H7 (cell line): ENCODE results near the gene PARD6G. TPM values are rescaled to one million over a fixed set of nuclear protein-coding genes. Genes with fewer than 3 reads are reported as not detected.

ENCODE experiments used
- DNase-seq: peaks from one replicate; pipeline ENCODE4 v3.0.0; 2012
- H3K27me3 ChIP-seq: 2 replicates; pipeline ENCODE4 v1.6.0; 2011; ENCODE audit warnings: mild to moderate bottlenecking, low read length; ENCODE audit not compliant: control insufficient read depth, insufficient read depth
- H3K36me3 ChIP-seq: replicated peaks from 2 replicates; pipeline ENCODE4 v1.5.1; 2011; ENCODE audit warnings: low read length; ENCODE audit not compliant: control insufficient read depth, insufficient read depth
- H3K4me3 ChIP-seq: 2 replicates; pipeline ENCODE4 v1.5.1; 2011; ENCODE audit warnings: low read depth, mild to moderate bottlenecking, control low read depth, low read length, moderate library complexity; ENCODE audit not compliant: insufficient read depth
- total RNA-seq: library from RNA; depleted of rRNA; stranded (reverse); fragments of >200 nt; shearing (Covaris generic); gene quantifications from 2 replicates; pipeline ENCODE4 v1.2.3, GENCODE V29; 2014

PARD6G gene
- total RNA-seq, 1 experiment from 2014 or later, result 6.3 TPM

GRCh38 chr18:80208620-80209019, 38.7 kb downstream of the PARD6G start:
- Histone ChIP-seq H3K27me3 (no peaks in the 10 kb centered on the region), H3K36me3 (no peaks in the 10 kb centered on the region), H3K4me3 (no peak overlapping the region)
- no peak for DNase-seq

DNA sequence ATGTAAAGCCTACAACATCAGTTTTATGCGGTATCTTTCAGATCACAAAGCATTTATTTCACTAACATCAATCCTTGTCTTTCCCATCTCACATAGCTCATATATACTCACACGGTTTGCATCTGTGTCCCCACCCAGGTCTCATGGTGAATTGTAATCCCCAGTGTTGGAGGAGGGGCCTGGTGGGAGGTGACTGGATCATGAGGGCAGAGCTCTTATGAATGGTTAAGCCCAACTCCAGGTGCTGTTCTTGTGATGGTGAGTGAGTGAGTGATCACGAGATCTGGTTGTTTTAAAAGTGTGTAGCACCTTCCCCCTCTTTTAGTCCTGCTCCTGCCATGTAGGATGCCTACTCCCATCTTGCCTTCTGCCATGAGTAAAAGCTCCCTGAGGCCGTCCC, 42.0 kb downstream of the PARD6G start:
- Histone ChIP-seq H3K27me3 (no peaks in the 10 kb centered on the region), H3K4me3 (no peak overlapping the region), H3K36me3 (no peaks in the 10 kb centered on the region)
- DNase-seq, result no peak

GRCh38 chr18:80204142-80204541, 43.2 kb downstream of the PARD6G start:
- H3K27me3 ChIP-seq, result no peaks in the 10 kb centered on the region
- no peak overlapping the region for H3K4me3 ChIP-seq
- no peak for DNase-seq
- no peaks in the 10 kb centered on the region for H3K36me3 ChIP-seq

GRCh38 chr18:80203249-80203648, 44.1 kb downstream of the PARD6G start:
- H3K4me3 ChIP-seq, result no peak overlapping the region
- H3K27me3 ChIP-seq, result no peaks in the 10 kb centered on the region
- no peaks in the 10 kb centered on the region for H3K36me3 ChIP-seq
- no peak for DNase-seq

DNA sequence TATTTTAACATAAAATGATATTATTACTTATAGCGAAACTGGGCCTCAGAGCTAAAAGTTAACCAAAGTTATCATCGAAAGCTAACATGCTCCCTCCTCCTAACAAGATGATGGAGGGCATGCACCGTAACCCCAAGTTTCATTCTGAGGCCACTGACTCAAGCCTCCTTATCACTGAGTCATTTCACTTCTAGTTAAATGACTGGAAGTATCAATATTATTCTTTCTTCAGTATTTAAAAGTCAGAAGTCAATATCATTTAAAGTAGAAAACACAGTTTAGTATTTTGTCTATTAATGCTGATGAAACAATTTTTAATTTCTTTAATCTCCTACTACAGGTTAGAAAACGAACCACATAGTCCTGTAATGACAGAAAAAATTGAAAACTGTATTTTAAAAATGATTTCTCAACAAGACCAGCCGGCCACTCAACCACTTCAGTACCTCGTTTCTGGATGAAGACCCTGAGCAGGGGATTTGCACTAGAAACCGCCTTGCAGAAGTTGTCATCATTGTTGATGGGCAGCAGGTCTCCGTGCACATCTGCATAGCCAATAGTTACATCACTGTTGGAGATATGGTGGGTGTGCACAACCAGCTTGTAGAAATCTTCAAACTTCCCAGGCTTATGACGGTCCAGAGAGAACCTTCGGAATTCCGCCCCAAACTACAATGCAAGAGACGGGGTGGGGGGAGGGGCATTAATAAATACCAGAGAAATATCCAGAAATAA, 44.9 kb downstream of the PARD6G start:
- no peak overlapping the region for H3K4me3 ChIP-seq
- no peak for DNase-seq
- no peaks in the 10 kb centered on the region for H3K27me3 ChIP-seq
- H3K36me3 ChIP-seq, result no peaks in the 10 kb centered on the region

- Histone ChIP-seq H3K36me3 (no peaks in the 10 kb centered on the region), H3K4me3 (no peak overlapping the region), H3K27me3 (no peaks in the 10 kb centered on the region)
- no peak for DNase-seq
Measured at GRCh38 chr18:80201739-80202138, 45.6 kb downstream of the PARD6G start.

GRCh38 chr18:80200932-80201672, 46.2 kb downstream of the PARD6G start:
- no peaks in the 10 kb centered on the region for H3K36me3 ChIP-seq
- H3K27me3 ChIP-seq, result no peaks in the 10 kb centered on the region
- no peak overlapping the region for H3K4me3 ChIP-seq
- peak; percentile 28 for DNase-seq

GRCh38 chr18:80200171-80200931, 47.0 kb downstream of the PARD6G start:
- no peaks in the 10 kb centered on the region for H3K36me3 ChIP-seq
- DNase-seq, result peak; percentile 69
- no peaks in the 10 kb centered on the region for H3K27me3 ChIP-seq
- H3K4me3 ChIP-seq, result no peak overlapping the region

GRCh38 chr18:80198994-80199748, 48.1 kb downstream of the PARD6G start:
- Histone ChIP-seq H3K4me3 (no peak overlapping the region), H3K36me3 (no peaks in the 10 kb centered on the region), H3K27me3 (no peaks in the 10 kb centered on the region)
- no peak for DNase-seq

GRCh38 chr18:80198391-80198790, 48.9 kb downstream of the PARD6G start:
- H3K36me3 ChIP-seq, result no peaks in the 10 kb centered on the region
- no peak for DNase-seq
- H3K27me3 ChIP-seq, result no peaks in the 10 kb centered on the region
- no peak overlapping the region for H3K4me3 ChIP-seq

DNA sequence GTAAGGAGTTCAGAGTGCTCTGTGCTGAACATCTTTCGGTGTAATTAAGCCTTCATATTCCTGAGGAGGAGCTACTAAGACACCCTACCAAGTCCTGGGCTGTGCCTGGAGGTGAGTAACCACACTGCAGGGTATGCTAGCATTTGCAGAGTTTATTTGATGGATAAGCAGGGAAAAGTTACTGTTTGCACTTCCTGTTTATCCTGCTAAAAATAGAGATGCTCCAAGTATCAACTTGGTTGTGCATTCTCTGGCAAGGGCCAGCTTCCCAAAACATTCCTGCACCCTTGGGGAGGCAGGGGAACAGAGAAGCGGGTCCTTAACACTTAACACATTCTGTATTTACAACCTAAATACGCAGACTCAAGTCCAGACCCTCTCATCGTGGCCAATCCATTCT, 49.8 kb downstream of the PARD6G start:
- DNase-seq, result peak; percentile 41
- Histone ChIP-seq H3K27me3 (no peaks in the 10 kb centered on the region), H3K4me3 (no peak overlapping the region), H3K36me3 (no peaks in the 10 kb centered on the region)

GRCh38 chr18:80196528-80197320, 50.6 kb downstream of the PARD6G start:
- Histone ChIP-seq H3K36me3 (no peaks in the 10 kb centered on the region), H3K4me3 (no peak overlapping the region), H3K27me3 (no peaks in the 10 kb centered on the region)
- DNase-seq, result peak; percentile 83

GRCh38 chr18:80194874-80195570, 52.3 kb downstream of the PARD6G start:
- no peak overlapping the region for H3K4me3 ChIP-seq
- peak; percentile 46 for DNase-seq

More at GRCh38 chr18:80194874-80195570, 52.3 kb downstream of the PARD6G start:
- H3K36me3 ChIP-seq, result no peaks in the 10 kb centered on the region
- H3K27me3 ChIP-seq, result no peaks in the 10 kb centered on the region
